ENCODE results near the gene SLFN11.

The SLFN11 gene

GRCh38 chr17:35361027-35361426 lies 12.4 kb downstream of the SLFN11 start:
- in situ Hi-C loops (cut with MboI; ENCODE audit: low sequenced_read_pairs, unreplicated experiment) = no loop called here
- DNase-seq (ENCODE audit: low spot score) = no peak
- TF ChIP-seq, protein P1, sequence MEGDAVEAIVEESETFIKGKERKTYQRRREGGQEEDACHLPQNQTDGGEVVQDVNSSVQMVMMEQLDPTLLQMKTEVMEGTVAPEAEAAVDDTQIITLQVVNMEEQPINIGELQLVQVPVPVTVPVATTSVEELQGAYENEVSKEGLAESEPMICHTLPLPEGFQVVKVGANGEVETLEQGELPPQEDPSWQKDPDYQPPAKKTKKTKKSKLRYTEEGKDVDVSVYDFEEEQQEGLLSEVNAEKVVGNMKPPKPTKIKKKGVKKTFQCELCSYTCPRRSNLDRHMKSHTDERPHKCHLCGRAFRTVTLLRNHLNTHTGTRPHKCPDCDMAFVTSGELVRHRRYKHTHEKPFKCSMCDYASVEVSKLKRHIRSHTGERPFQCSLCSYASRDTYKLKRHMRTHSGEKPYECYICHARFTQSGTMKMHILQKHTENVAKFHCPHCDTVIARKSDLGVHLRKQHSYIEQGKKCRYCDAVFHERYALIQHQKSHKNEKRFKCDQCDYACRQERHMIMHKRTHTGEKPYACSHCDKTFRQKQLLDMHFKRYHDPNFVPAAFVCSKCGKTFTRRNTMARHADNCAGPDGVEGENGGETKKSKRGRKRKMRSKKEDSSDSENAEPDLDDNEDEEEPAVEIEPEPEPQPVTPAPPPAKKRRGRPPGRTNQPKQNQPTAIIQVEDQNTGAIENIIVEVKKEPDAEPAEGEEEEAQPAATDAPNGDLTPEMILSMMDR (IDR thresholded peaks at IDR 0.05; ENCODE audit: borderline replicate concordance, control extremely low read depth, extremely low read depth, insufficient read depth, missing control alignments) = no peak

DNA sequence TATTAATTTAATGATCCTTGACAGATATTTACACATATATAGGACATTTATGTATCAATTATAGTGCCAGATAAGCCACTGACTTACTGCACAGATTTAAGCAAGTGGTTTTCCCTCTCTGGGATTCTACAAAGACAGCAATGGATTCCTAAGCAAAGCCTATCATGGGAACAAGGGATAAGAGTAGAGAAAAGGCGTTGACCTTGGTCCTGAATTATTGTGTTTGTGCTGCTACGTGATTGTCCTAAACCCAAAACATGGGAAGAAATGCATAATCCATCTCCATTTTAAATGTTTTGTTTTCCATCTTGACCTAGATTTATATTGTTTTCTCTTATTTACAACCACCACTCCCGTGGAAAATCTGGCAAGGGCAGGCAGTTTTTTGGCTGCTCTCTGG lies 14.0 kb downstream of the SLFN11 start:
- in situ Hi-C loops (cut with MboI; ENCODE audit: low sequenced_read_pairs, unreplicated experiment) = no loop called here
- TF ChIP-seq, protein P1 (IDR thresholded peaks at IDR 0.05; ENCODE audit: borderline replicate concordance, control extremely low read depth, extremely low read depth, insufficient read depth, missing control alignments) = no peak
- DNase-seq (ENCODE audit: low spot score) = no peak

DNA sequence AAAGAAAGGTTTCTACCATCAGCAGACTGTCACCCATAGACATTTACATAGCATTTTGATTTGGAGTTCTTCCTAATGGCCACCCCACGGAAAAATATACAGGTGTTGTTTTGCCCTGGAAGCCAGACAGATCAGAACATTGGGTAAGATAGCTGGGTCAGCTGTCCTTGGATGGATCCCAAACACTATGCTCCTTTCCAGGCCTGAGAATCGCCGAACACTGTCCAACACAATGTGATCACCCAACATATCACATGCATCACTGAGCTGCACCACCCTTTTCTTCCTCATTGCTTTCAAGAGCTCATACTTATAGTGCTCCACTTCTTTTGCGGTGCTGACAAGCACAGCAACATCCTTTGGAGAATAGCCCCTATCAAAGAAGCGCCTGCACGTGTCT lies 21.1 kb downstream of the SLFN11 start:
- no peak for DNase-seq (ENCODE audit: low spot score)
- in situ Hi-C loops (cut with MboI; ENCODE audit: low sequenced_read_pairs, unreplicated experiment) = no loop called here
- TF ChIP-seq, protein P1 (IDR thresholded peaks at IDR 0.05; ENCODE audit: borderline replicate concordance, control extremely low read depth, extremely low read depth, insufficient read depth, missing control alignments) = no peak

DNA sequence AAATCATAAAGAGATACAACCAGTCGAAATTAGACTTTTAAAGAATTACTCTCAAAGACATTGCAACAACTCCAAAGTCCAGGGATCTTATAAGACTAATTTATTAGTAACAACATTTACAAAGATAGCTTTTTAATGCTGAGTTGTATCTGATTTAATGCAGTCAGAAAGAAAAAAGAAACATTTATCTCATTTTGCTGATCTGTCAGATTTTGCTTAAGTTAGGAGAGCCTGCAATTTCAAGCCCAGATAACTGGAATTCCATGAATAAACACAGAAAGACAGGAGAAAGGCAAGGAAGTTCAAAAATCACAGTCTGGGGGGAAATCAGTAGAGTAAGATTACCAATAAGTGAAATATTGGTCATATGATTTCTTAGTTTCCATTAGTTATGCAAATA lies 22.9 kb downstream of the SLFN11 start:
- in situ Hi-C loops (cut with MboI; ENCODE audit: low sequenced_read_pairs, unreplicated experiment) = no loop called here
- DNase-seq (ENCODE audit: low spot score) = no peak
- TF ChIP-seq, protein P1 (IDR thresholded peaks at IDR 0.05; ENCODE audit: borderline replicate concordance, control extremely low read depth, extremely low read depth, insufficient read depth, missing control alignments) = no peak

DNA sequence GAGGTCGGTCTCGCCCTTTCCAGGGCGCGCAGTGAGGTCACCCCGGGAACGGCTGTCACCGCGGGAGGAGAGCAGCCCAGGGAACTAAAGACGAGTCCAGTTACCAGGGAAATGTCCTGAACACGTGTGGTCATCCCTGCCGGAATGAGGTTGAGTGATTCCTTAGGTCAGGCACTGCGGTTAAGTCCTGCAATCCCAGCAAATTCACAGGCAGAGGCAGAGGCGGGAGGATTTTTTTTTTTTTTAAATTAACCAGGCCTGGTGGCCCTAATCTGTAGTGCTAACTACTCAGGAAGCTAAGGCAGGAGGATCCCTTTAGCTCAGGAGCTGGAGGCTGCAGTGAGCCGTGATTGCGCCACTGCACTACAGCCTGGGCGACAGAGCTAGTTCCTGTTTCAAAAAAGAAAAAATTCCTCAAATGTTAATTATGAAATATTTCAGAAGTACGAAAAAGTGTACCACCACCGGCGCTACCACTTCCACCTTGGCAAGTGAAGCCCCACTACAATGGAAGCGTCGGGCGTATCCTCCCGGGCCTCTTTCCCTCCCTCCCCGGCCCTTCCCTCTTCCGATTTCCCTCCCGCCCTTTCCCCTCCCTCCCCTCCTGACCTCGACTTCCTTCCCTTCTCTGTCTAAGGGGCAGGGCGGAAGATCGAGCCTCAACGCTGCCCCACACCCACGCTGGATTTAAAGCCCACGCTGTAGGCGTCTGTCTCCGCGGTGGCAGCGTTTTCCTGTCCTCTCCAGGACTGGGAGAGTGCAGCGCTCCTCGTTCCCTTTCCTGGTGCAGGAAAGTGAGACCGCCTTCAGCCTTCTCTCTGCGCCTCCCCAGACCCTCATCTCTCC lies 27.3 kb downstream of the SLFN11 start:
- peak; percentile 22 for DNase-seq (ENCODE audit: low spot score)
- in situ Hi-C loops (cut with MboI; ENCODE audit: low sequenced_read_pairs, unreplicated experiment) = no loop called here
- TF ChIP-seq, protein P1 (IDR thresholded peaks at IDR 0.05; ENCODE audit: borderline replicate concordance, control extremely low read depth, extremely low read depth, insufficient read depth, missing control alignments) = no peak

DNA sequence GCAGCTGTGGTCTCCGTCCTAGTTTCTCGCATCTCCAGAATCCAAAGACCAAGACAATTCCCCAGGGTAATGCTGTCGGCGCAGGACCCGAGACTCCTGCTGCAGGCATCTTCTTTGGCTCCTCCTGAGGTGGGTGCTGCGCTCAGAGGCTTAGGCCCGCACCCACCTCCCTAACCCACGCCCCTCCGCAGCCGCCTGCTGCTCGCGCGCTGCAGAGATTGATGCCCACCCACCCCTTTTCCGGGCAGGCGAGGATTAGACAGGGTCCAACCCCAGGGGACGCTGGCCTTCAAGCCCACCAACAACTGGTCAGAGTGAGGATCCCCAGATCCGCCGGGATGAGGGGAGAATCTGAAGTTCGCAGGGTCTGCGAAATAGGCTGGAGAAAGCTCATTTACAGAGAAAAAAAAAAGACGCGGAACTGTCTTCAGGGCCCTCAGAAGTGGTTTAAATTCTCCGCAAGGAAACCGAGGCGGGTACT lies 27.9 kb downstream of the SLFN11 start:
- in situ Hi-C loops (cut with MboI; ENCODE audit: low sequenced_read_pairs, unreplicated experiment) = no loop called here
- no peak for DNase-seq (ENCODE audit: low spot score)
- TF ChIP-seq, protein P1 (IDR thresholded peaks at IDR 0.05; ENCODE audit: borderline replicate concordance, control extremely low read depth, extremely low read depth, insufficient read depth, missing control alignments) = no peak

Measured in GM13976 (cell line).